GM10248 (cell line): ENCODE data around the gene TOM1L2.

ENCODE experiments used
- CTCF ChIA-PET: fragments of 300-600 bp; sonication (Branson Sonifier 250); formaldehyde crosslinking; extraction: SDS; loops from one replicate; lab custom pipeline; 2021; ENCODE audit warnings: antibody characterized with exemption; lab: Yijun Ruan, JAX
- POLR2A ChIA-PET: fragments of 350-650 bp; sonication (Branson Sonifier 250); formaldehyde crosslinking; extraction: SDS; loops from one replicate; lab custom pipeline; 2020; ENCODE audit warnings: antibody characterized with exemption; lab: Yijun Ruan, JAX
- DNase-seq: peaks from one replicate; pipeline ENCODE4 v3.0.0; 2012; ENCODE audit errors: extremely low spot score
- CTCF ChIP-seq: IDR thresholded peaks from 2 replicates; pipeline ENCODE4 v1.5.1; 2012; ENCODE audit warnings: mild to moderate bottlenecking, low read depth; ENCODE audit errors: extremely low read depth, missing control alignments, control extremely low read depth

Gene TOM1L2

GRCh38 chr17:17886226-17886625 lies 86.0 kb downstream of the TOM1L2 start:
- POLR2A ChIA-PET, result no interaction called here
- TF ChIP-seq CTCF, result no peak
- DNase-seq, result no peak
- CTCF ChIA-PET, result interaction anchor here (1.3 to 4.0 kb wide), 4 partner anchors 11 to 148 kb away, joined by 3 to 21 read pairs (median 11); no protein-coding TSS in a partner anchor

- TF ChIP-seq CTCF, result no peak
- POLR2A ChIA-PET, result no interaction called here
- CTCF ChIA-PET, result interaction anchor here (0.7 to 4.0 kb wide), 10 partner anchors 9 to 149 kb away, joined by 3 to 17 read pairs (median 4); no protein-coding TSS in a partner anchor
- DNase-seq, result no peak
These were observed 87.5 kb downstream of the TOM1L2 start for GRCh38 chr17:17884391-17885357.

- no peak for DNase-seq
- CTCF ChIA-PET, result interaction anchor here (0.7 to 4.0 kb wide), 6 partner anchors 10 to 150 kb away, joined by 3 to 17 read pairs (median 5); no protein-coding TSS in a partner anchor
- TF ChIP-seq CTCF, result no peak
- POLR2A ChIA-PET, result no interaction called here
These were observed 88.4 kb downstream of the TOM1L2 start for GRCh38 chr17:17883801-17884200.

GRCh38 chr17:17882082-17882581 lies 90.1 kb downstream of the TOM1L2 start:
- ChIA-PET POLR2A (no interaction called here), CTCF (interaction anchor here (1.2 kb wide), 1 partner anchor 9 kb away, joined by 4 read pairs; no protein-coding TSS in a partner anchor)
- no peak for TF ChIP-seq CTCF
- DNase-seq, result no peak

- CTCF ChIA-PET, result interaction anchor here (1.3 to 1.4 kb wide), 2 partner anchors 21 to 153 kb away, joined by 4 to 5 read pairs; no protein-coding TSS in a partner anchor
- no peak for DNase-seq
- no peak for TF ChIP-seq CTCF
- POLR2A ChIA-PET, result no interaction called here
These were observed 91.5 kb downstream of the TOM1L2 start for GRCh38 chr17:17880577-17881196.
